CD4-positive, alpha-beta T cell (primary cell): ENCODE data around the gene PRADC1. TPM values are rescaled to one million over a fixed set of nuclear protein-coding genes. Genes with fewer than 3 reads are reported as not detected.

Experiments used
- ATAC-seq: fragments of 200-7000 bp; cut with Tn5 transposase; one replicate; pipeline ENCODE4 v1.10.0; 2022; ENCODE audit warnings: mild to moderate bottlenecking; ENCODE audit not compliant: poor library complexity
- CTCF ChIA-PET: fragments of 350-600 bp; sonication (Branson Sonifier 250); formaldehyde crosslinking; loops from one replicate; lab custom pipeline; 2021; ENCODE audit warnings: antibody characterized with exemption, inconsistent platforms; lab: Charles Lee
- POLR2A ChIA-PET: fragments of 350-600 bp; sonication (Branson Sonifier 250); formaldehyde crosslinking; loops from one replicate; lab custom pipeline; 2021; ENCODE audit warnings: antibody characterized with exemption, inconsistent platforms; lab: Charles Lee
- DNase-seq, 14 experiments: peaks; one replicate each; pipeline ENCODE4 v3.0.0-alpha.2; 2013 to 2020; ENCODE audit warnings: mixed read lengths in 2 of 14
- H3K27ac ChIP-seq, 2 donors: one replicate each; pipeline versions ENCODE4 v1.5.1 to v1.7.0; 2013; ENCODE audit warnings: low read length in 2 of 2, low read depth in 1 of 2, mild to moderate bottlenecking in 1 of 2
- H3K27me3 ChIP-seq, 2 experiments: 1 replicate in 1 of 2; 2 replicates in 1 of 2; pipeline versions ENCODE4 v1.6.1 to v1.7.0; 2013; ENCODE audit warnings: low read length in 2 of 2, control low read depth in 1 of 2, mild to moderate bottlenecking in 1 of 2, moderate library complexity in 1 of 2; ENCODE audit not compliant: insufficient read depth in 2 of 2, control insufficient read depth in 1 of 2
- H3K36me3 ChIP-seq: one replicate; pipeline ENCODE4 v1.6.1; 2013; ENCODE audit warnings: low read length, control low read depth; ENCODE audit not compliant: insufficient read depth
- H3K4me1 ChIP-seq: one replicate; pipeline ENCODE4 v1.6.1; 2013; ENCODE audit warnings: low read length, control low read depth; ENCODE audit not compliant: insufficient read depth
- H3K4me3 ChIP-seq: one replicate; pipeline ENCODE4 v1.5.1; 2013; ENCODE audit warnings: mild to moderate bottlenecking, low read length, moderate library complexity
- H3K9me3 ChIP-seq, 2 experiments: 1 replicate in 1 of 2; 2 replicates in 1 of 2; pipeline versions ENCODE4 v1.6.1 to v1.7.0; 2013; ENCODE audit warnings: low read length in 2 of 2, mild to moderate bottlenecking in 2 of 2, control low read depth in 1 of 2, moderate library complexity in 1 of 2; ENCODE audit not compliant: control insufficient read depth in 1 of 2, insufficient read depth in 1 of 2
- H3K27ac Mint-ChIP-seq: one replicate; pipeline ENCODE4 v1.8.0; 2020; ENCODE audit warnings: mixed read lengths
- H3K27me3 Mint-ChIP-seq: one replicate; pipeline ENCODE4 v1.8.0; 2021; ENCODE audit warnings: mixed read lengths
- H3K36me3 Mint-ChIP-seq: one replicate; pipeline ENCODE4 v1.8.0; 2021; ENCODE audit warnings: low read depth, mixed read lengths
- H3K4me1 Mint-ChIP-seq: one replicate; pipeline ENCODE4 v1.8.0; 2021; ENCODE audit warnings: low read depth, mixed read lengths
- H3K4me3 Mint-ChIP-seq: one replicate; pipeline ENCODE4 v1.8.0; 2020; ENCODE audit warnings: mild to moderate bottlenecking, mixed read lengths
- H3K9me3 Mint-ChIP-seq: one replicate; pipeline ENCODE4 v1.8.0; 2020; ENCODE audit warnings: mixed read lengths
- CTCF ChIP-seq: fragments of 200-600 bp; IDR thresholded peaks from one replicate; pipeline ENCODE4 v1.8.0; 2022; ENCODE audit warnings: antibody characterized with exemption, mild to moderate bottlenecking
- intact Hi-C, 2 experiments: fragments of 100-400 bp; cut with DNase I in 1 of 2; cut with micrococcal nuclease in 1 of 2; formaldehyde crosslinking; loops; one replicate each; pipeline versions ENCODE4 v1.15.1 to v1.9.0; 2023 to 2025; cut with DNase I, micrococcal nuclease
- total RNA-seq, 174 experiments: library from RNA in 2 of 174; stranded (reverse) in 2 of 174; gene quantifications; one replicate each; pipeline ENCODE4 v1.2.3 and lab custom pipeline; 2021 to 2026

PRADC1 gene
- total RNA-seq, 2 experiments from 2014 or later = 2.9 to 3.0 TPM

GRCh38 chr2:73265298-73266060 is 32.4 kb upstream of the PRADC1 start:
- no peaks in the 10 kb centered on the region for H3K36me3 ChIP-seq
- ATAC-seq = no peak
- Mint-ChIP-seq H3K27ac (no peak overlapping the region), H3K4me1 (peaks cover 28% of the 10 kb centered on the region), H3K27me3 (no peaks in the 10 kb centered on the region), H3K4me3 (no peak overlapping the region), H3K36me3 (peaks cover 32% of the 10 kb centered on the region), H3K9me3 (no peaks in the 10 kb centered on the region)
- TF ChIP-seq CTCF = no peak
- ChIA-PET POLR2A (no interaction called here), CTCF (no interaction called here)
- H3K4me1 ChIP-seq = peaks cover 10% of the 10 kb centered on the region
- no peak overlapping the region for H3K27ac ChIP-seq
- no peaks in the 10 kb centered on the region for H3K9me3 ChIP-seq
- DNase-seq = no peak
- no peaks in the 10 kb centered on the region for H3K27me3 ChIP-seq
- intact Hi-C loops = no loop called here
- H3K4me3 ChIP-seq = no peak overlapping the region

GRCh38 chr2:73264783-73265182 is 31.7 kb upstream of the PRADC1 start:
- CTCF ChIA-PET = no interaction called here
- no peaks in the 10 kb centered on the region for H3K27me3 Mint-ChIP-seq
- no peak overlapping the region for H3K4me3 Mint-ChIP-seq
- intact Hi-C loops = no loop called here
- ATAC-seq = no peak
- no peak overlapping the region for H3K27ac ChIP-seq
- no peak overlapping the region for H3K4me3 ChIP-seq
- POLR2A ChIA-PET = no interaction called here
- no peaks in the 10 kb centered on the region for H3K9me3 Mint-ChIP-seq
- TF ChIP-seq CTCF = no peak
- peaks cover 22% of the 10 kb centered on the region for H3K4me1 Mint-ChIP-seq
- H3K9me3 ChIP-seq = no peaks in the 10 kb centered on the region
- peaks cover 10% of the 10 kb centered on the region for H3K4me1 ChIP-seq
- no peaks in the 10 kb centered on the region for H3K27me3 ChIP-seq
- peaks cover 33% of the 10 kb centered on the region for H3K36me3 Mint-ChIP-seq
- no peak for DNase-seq
- no peaks in the 10 kb centered on the region for H3K36me3 ChIP-seq
- no peak overlapping the region for H3K27ac Mint-ChIP-seq

GRCh38 chr2:73264332-73264606 is 31.2 kb upstream of the PRADC1 start:
- intact Hi-C loops = no loop called here
- Histone ChIP-seq H3K4me1 (peaks cover 7% of the 10 kb centered on the region), H3K27ac (no peak overlapping the region), H3K9me3 (no peaks in the 10 kb centered on the region), H3K36me3 (no peaks in the 10 kb centered on the region), H3K27me3 (no peaks in the 10 kb centered on the region), H3K4me3 (no peak overlapping the region)
- DNase-seq (no peak), ATAC-seq (no peak)
- no peak overlapping the region for H3K4me3 Mint-ChIP-seq
- H3K36me3 Mint-ChIP-seq = peaks cover 38% of the 10 kb centered on the region
- no peaks in the 10 kb centered on the region for H3K27me3 Mint-ChIP-seq
- no peak overlapping the region for H3K27ac Mint-ChIP-seq
- H3K9me3 Mint-ChIP-seq = no peaks in the 10 kb centered on the region
- POLR2A ChIA-PET = no interaction called here
- peaks cover 20% of the 10 kb centered on the region for H3K4me1 Mint-ChIP-seq
- TF ChIP-seq CTCF = no peak
- CTCF ChIA-PET = no interaction called here
